ENCODE measurements around the gene GDI2.

The GDI2 gene

DNA sequence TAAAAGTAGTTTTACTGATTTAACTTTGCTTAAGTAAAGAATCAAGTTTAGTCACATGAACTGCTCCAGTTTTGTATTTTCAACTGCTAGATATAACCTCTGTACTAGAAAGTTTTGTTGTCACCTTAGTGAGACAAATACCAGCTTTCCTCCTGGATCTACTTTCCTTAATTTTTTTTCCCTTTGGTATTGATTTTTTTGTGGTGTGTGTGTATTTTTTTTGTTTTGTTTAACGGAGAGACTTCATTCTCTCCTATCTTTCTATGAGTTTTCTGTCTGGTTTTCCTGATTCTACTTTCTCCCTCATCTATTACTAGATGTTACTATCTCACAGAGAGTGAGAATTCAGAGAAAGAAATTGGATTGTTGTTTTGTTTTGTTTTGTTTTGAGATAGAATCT is 76.6 kb downstream of the GDI2 start:
- DNase-seq, result no peak

DNA sequence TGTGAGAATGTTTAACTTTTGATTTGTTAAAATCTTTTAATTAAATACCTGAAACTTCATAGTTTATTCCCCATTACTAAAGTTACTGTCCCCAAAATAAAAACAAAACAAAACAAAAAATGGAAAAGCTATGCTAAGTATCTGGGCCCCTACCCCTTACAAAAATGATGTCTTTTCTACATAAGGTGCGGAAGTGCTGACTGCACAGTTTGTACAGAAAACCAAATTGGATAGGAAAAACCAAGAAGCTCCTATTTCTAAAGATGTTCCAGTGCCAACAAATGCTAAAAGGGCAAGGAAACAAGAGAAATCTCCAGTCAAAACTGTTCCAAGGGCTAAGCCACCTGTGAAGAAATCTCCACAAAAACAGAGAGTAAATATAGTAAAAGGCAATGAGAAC is 78.1 kb downstream of the GDI2 start:
- no peak for DNase-seq

DNA sequence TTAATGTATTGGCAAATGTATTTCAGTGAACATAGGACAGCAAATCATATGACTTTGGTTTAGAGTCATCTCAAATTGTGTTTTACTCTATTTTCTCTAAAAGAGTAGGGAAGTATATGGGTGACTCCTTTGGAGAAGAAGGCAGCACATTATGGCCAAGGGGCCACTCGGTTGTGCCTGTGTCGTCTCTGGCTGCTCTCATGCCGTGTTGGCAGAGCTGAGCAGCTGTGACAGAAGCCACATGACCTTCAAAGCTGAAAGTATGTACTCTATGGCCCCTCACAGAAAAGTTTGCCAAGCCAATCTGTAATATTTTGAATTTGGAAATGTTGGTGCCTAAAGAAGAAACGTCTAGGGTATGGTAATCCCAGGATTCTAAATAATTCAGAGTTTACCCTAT is 81.1 kb downstream of the GDI2 start:
- DNase-seq, result no peak

DNA sequence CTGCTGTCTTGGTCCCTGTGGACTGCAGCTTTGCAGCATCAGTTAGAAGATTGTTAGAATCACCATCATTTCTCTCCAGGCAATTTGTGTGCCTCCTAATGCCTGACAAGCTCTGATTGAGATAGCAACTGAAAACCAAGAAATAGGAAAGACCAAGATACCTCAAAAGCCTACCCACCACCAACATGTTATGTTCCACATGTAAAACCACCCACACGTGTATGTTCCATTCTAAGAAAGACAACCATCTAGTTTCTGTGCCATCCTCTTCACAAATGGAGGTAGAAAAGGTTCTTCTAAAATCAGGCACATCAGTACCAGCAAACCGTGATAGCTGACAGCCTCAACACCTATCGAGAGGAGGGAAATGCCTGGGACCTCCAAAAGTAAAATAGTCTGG is 81.7 kb downstream of the GDI2 start:
- DNase-seq, result no peak

DNA sequence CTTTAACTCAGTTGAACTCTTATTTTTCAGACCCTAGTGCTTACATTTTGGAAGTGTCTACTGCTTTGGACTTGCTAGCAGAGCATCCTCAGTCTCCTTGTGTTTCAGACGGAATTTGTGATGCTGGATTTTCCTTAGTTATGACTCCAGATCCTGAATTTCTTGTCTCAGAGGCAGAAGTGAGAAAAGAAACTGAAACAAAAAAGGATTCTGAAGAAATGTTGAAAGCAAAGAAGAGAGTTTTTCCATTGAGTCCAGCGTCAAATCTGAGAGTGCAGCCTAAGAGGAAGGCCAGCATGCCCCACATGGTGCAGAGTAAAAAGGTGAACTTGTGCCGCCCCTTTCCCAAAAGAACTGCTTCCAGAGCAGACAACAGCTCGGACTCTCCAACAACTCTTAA is 82.5 kb downstream of the GDI2 start:
- no peak for DNase-seq

DNA sequence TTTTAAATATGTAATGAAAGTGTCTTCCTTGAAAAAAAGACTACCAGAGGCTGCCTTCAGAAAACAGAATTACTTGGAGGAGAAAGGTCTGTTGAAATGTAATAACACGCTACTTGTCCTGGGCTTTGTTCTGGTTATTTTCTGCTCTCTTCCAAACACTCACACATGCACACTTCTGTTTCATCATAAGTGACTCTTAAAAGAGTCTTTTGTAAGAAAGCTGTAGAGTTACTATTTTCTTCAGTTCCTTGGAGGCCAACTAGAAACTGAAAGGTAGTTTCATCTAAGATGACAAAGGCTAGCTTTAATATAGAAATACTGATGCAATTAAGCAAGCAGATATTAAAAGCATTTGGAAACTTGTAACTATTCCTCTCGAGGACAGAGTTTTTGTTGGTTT is 89.5 kb downstream of the GDI2 start:
- DNase-seq, result no peak

DNA sequence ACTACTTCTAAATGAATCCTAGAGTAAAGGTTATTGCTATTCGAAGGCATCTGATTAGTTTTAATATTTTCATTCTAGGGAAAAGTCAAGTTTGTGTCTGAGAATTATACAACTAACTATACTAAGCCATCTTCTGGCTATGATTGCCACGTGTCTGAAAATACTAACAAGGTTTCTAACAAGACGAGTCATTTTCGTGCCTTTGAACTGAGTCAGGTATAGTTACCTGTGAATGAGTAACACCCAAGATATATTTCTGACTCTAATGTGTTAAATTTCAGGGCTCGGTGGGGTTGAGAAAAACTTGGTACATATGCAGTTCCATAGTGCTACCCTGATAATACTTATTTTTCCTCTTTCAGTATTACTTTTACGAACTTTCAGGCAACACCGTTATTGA is 93.1 kb downstream of the GDI2 start:
- DNase-seq, result no peak

DNA sequence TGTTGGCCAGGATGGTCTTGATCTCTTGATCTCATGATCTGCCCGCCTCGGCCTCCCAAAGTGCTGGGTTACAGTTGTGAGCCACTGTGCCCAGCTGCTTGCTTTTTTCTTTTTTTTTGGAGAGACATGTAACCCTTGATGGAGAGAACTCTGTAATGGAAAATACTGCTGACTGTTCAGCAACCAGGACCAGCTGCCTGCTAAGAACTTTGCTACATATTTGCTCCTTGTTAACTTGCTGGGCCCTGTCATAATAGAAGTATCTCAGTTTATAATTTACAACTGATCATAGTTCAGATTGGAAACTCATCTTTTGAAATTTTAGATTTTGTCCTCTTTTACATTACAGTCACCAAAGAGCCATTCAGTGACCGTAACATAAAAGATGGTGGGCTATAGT is 93.7 kb downstream of the GDI2 start:
- DNase-seq, result no peak
